ENCODE results near the gene A2ML1.
"Not testable (repeated sequence)": the region's sequence is repeated elsewhere in the genome, so short reads cannot be mapped to it uniquely, and the experiment has no call there.

Gene A2ML1

DNA sequence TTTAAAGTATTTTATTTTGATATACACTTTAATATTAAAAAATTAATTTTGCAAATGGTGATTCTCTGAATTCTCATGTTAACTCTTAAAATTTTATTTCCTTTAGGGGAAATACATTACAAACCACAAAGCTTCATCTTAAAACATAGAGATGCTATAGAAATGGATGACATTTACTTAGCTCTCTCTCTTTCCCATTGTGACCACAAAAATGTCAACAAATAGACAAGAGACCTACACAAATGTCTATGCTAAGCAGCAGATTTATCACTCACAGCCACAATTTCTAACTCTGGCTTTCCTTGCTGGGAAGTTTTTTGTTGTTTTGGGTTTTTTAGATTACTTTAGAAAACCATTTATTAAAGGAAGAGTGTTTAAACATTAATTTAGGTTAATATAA lies 72.0 kb downstream of the A2ML1 start:
- H3K4me1 ChIP-seq (ENCODE audit: control insufficient read depth in 1 of 2, insufficient read depth in 2 of 2, low read length in 2 of 2): no peaks in the 10 kb centered on the region
- no peak overlapping the region for H3K4me3 ChIP-seq (ENCODE audit: low read depth in 1 of 2, low read length in 2 of 2)
- H3K9me3 ChIP-seq (ENCODE audit: control insufficient read depth in 1 of 2, low read length in 2 of 2): no peaks in the 10 kb centered on the region

DNA sequence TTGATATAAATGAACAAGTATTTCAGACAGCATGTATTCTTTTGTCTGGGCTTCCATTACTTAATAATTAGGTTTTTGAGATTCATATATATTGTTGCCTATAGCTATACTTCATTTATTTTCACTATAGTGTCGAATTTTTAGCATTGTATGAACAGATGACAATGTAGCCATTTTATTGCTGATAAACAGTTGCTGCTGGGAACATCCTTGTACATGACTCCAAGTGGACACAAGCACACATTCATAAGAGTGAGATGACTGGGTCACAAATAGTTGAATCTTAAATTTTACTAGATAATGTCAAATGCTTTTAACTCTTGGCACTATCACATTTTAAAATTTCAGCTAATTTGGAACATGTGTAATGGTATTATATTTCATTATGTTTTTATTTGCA lies 72.6 kb downstream of the A2ML1 start:
- H3K4me1 ChIP-seq (ENCODE audit: control insufficient read depth in 1 of 2, insufficient read depth in 2 of 2, low read length in 2 of 2): no peaks in the 10 kb centered on the region
- H3K27ac ChIP-seq (ENCODE audit: low read length): no peak overlapping the region
- H3K9me3 ChIP-seq (ENCODE audit: control insufficient read depth in 1 of 2, low read length in 2 of 2): no peaks in the 10 kb centered on the region
- no peaks in the 10 kb centered on the region for H3K36me3 ChIP-seq (ENCODE audit: control insufficient read depth in 1 of 2, insufficient read depth in 2 of 2, low read length in 2 of 2)
- no peak overlapping the region for H3K4me3 ChIP-seq (ENCODE audit: low read depth in 1 of 2, low read length in 2 of 2)
- H3K27me3 ChIP-seq (ENCODE audit: low read depth, low read length): no peaks in the 10 kb centered on the region

More for the DNA sequence above, 72.0 kb downstream of the A2ML1 start:
- no peaks in the 10 kb centered on the region for H3K36me3 ChIP-seq (ENCODE audit: control insufficient read depth in 1 of 2, insufficient read depth in 2 of 2, low read length in 2 of 2)
- no peaks in the 10 kb centered on the region for H3K27me3 ChIP-seq (ENCODE audit: low read depth, low read length)
- H3K27ac ChIP-seq (ENCODE audit: low read length): no peak overlapping the region

DNA sequence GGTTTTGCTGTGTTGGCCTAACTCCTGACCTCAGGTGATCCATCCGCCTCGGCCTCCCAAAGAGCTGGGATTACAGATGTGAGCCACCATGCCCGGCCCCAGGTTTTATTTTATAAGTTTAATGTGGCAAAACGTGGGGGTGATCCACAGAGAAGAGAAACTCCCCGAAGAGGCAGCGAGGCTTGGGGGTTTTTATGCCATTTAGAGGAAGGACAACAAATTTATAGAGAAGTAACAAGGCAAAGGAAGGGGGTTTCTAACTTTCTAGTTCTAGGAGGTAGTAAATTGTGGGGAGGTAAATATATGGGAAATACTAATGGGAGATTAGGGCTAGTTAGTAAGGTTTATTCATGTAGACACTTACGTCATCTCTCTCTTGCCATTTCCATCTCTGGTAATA lies 74.7 kb downstream of the A2ML1 start:
- Histone ChIP-seq H3K9me3 (ENCODE audit: control insufficient read depth in 1 of 2, low read length in 2 of 2) (no peaks in the 10 kb centered on the region), H3K36me3 (ENCODE audit: control insufficient read depth in 1 of 2, insufficient read depth in 2 of 2, low read length in 2 of 2) (no peaks in the 10 kb centered on the region), H3K4me3 (ENCODE audit: low read depth in 1 of 2, low read length in 2 of 2) (no peak overlapping the region), H3K27me3 (ENCODE audit: low read depth, low read length) (no peaks in the 10 kb centered on the region), H3K27ac (ENCODE audit: low read length) (no peak overlapping the region), H3K4me1 (ENCODE audit: control insufficient read depth in 1 of 2, insufficient read depth in 2 of 2, low read length in 2 of 2) (no peaks in the 10 kb centered on the region)

DNA sequence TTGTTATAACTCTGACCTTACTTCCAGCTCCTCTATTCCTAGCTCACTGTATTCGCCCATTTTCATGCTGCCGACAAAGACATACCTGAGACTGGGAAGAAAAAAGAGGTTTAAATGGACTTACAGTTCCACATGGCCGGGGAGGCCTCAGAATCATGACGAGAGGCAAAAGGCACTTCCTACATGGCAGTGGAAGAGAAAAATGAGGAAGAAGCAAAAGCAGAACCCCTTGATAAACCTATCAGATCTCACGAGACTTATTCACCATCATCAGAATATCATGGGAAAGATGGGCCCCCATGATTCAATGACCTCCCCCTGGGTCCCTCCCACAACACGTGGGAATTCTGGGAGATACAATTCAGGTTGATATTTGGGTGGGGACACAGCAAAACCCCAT lies 77.4 kb downstream of the A2ML1 start:
- no peak overlapping the region for H3K27ac ChIP-seq (ENCODE audit: low read length)
- H3K9me3 ChIP-seq (ENCODE audit: control insufficient read depth in 1 of 2, low read length in 2 of 2): no peaks in the 10 kb centered on the region
- no peaks in the 10 kb centered on the region for H3K4me1 ChIP-seq (ENCODE audit: control insufficient read depth in 1 of 2, insufficient read depth in 2 of 2, low read length in 2 of 2)
- no peaks in the 10 kb centered on the region for H3K36me3 ChIP-seq (ENCODE audit: control insufficient read depth in 1 of 2, insufficient read depth in 2 of 2, low read length in 2 of 2)
- no peak overlapping the region for H3K4me3 ChIP-seq (ENCODE audit: low read depth in 1 of 2, low read length in 2 of 2)
- H3K27me3 ChIP-seq (ENCODE audit: low read depth, low read length): no peaks in the 10 kb centered on the region

DNA sequence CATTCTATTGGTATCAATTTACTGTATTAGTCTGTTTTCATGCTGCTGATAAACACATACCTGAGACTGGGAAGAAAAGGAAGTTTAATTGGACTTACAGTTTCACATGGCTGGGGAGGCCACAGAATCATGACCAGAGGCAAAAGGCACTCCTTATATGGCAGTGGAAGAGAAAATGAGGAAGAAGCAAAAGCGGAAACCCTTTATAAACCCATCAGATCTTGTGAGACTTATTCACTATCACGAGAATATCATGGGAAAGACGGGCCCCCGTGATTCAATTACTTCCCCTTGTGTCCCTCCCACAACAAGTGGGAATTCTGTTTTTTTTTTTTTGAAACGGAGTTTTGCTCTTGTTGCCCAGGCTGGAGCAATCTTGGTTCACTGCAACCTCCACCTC lies 80.3 kb downstream of the A2ML1 start:
- H3K4me3 ChIP-seq (ENCODE audit: low read depth in 1 of 2, low read length in 2 of 2); H3K27ac ChIP-seq (ENCODE audit: low read length); H3K9me3 ChIP-seq (ENCODE audit: control insufficient read depth in 1 of 2, low read length in 2 of 2); H3K27me3 ChIP-seq (ENCODE audit: low read depth, low read length); H3K36me3 ChIP-seq (ENCODE audit: control insufficient read depth in 1 of 2, insufficient read depth in 2 of 2, low read length in 2 of 2); H3K4me1 ChIP-seq (ENCODE audit: control insufficient read depth in 1 of 2, insufficient read depth in 2 of 2, low read length in 2 of 2): not testable (repeated sequence)

DNA sequence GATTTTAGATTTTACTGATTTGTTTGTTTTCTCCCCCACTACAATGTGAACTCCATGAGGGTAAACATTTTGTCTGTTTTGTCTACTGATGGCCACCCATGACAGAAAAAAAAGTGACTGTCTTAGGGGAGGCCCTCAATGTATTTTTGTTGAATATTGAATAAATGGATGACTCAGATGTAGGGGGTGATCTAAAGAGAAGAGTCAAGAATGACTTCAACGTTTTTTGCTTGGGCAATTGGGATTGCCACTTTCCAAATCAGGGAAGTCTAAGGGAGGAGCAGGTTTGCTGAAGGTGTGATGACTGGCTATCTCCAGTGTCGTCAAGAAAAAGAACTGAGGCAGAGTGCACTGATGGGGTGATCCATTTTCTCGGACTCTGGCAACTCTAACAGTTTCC lies 81.2 kb downstream of the A2ML1 start:
- Histone ChIP-seq H3K27me3 (ENCODE audit: low read depth, low read length) (no peaks in the 10 kb centered on the region), H3K36me3 (ENCODE audit: control insufficient read depth in 1 of 2, insufficient read depth in 2 of 2, low read length in 2 of 2) (no peaks in the 10 kb centered on the region), H3K27ac (ENCODE audit: low read length) (no peak overlapping the region), H3K4me1 (ENCODE audit: control insufficient read depth in 1 of 2, insufficient read depth in 2 of 2, low read length in 2 of 2) (no peaks in the 10 kb centered on the region), H3K9me3 (ENCODE audit: control insufficient read depth in 1 of 2, low read length in 2 of 2) (no peaks in the 10 kb centered on the region), H3K4me3 (ENCODE audit: low read depth in 1 of 2, low read length in 2 of 2) (no peak overlapping the region)

DNA sequence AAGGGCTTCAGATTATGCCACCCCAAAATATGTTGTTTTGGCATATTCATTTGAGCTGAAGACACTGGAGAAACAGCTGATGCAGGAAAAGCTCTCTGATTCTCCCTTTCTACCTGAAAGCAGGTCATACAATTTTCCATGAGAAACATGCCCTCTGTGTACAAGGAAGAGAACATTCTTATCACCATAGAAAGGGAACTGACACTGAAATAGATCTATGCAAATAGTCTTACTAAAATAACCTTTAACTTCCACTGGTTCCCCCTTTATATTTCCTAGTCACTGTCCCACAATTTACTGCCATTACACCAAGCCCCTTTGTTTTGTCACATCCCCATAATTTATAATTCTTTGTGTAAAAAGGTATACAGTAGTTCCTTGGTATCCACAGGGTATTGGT lies 82.2 kb downstream of the A2ML1 start:
- H3K4me1 ChIP-seq (ENCODE audit: control insufficient read depth in 1 of 2, insufficient read depth in 2 of 2, low read length in 2 of 2): no peaks in the 10 kb centered on the region
- no peaks in the 10 kb centered on the region for H3K27me3 ChIP-seq (ENCODE audit: low read depth, low read length)
- H3K36me3 ChIP-seq (ENCODE audit: control insufficient read depth in 1 of 2, insufficient read depth in 2 of 2, low read length in 2 of 2): no peaks in the 10 kb centered on the region
- no peaks in the 10 kb centered on the region for H3K9me3 ChIP-seq (ENCODE audit: control insufficient read depth in 1 of 2, low read length in 2 of 2)
- H3K27ac ChIP-seq (ENCODE audit: low read length): no peak overlapping the region
- no peak overlapping the region for H3K4me3 ChIP-seq (ENCODE audit: low read depth in 1 of 2, low read length in 2 of 2)

DNA sequence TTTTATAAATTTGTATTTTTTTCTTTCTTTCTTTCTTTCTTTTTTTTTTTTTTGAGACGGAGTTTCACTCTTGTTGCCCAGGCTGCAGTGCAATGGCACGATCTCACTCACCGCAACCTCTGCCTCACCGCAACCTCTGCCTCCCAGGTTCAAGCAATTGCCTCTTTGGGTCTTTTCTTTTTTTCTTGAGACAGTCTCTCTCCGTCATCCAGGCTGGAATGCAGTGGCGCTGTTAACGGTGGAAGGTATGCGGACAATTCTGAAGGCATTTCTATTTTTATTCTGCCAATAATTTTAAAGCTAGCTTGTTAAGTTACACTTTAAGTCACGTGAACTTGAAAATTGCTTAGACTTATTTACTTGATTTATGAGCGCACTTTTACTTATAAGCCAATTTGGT lies 83.1 kb downstream of the A2ML1 start:
- Histone ChIP-seq H3K4me1 (ENCODE audit: control insufficient read depth in 1 of 2, insufficient read depth in 2 of 2, low read length in 2 of 2) (no peaks in the 10 kb centered on the region), H3K9me3 (ENCODE audit: control insufficient read depth in 1 of 2, low read length in 2 of 2) (no peaks in the 10 kb centered on the region), H3K36me3 (ENCODE audit: control insufficient read depth in 1 of 2, insufficient read depth in 2 of 2, low read length in 2 of 2) (no peaks in the 10 kb centered on the region), H3K27ac (ENCODE audit: low read length) (no peak overlapping the region), H3K27me3 (ENCODE audit: low read depth, low read length) (no peaks in the 10 kb centered on the region), H3K4me3 (ENCODE audit: low read depth in 1 of 2, low read length in 2 of 2) (no peak overlapping the region)

DNA sequence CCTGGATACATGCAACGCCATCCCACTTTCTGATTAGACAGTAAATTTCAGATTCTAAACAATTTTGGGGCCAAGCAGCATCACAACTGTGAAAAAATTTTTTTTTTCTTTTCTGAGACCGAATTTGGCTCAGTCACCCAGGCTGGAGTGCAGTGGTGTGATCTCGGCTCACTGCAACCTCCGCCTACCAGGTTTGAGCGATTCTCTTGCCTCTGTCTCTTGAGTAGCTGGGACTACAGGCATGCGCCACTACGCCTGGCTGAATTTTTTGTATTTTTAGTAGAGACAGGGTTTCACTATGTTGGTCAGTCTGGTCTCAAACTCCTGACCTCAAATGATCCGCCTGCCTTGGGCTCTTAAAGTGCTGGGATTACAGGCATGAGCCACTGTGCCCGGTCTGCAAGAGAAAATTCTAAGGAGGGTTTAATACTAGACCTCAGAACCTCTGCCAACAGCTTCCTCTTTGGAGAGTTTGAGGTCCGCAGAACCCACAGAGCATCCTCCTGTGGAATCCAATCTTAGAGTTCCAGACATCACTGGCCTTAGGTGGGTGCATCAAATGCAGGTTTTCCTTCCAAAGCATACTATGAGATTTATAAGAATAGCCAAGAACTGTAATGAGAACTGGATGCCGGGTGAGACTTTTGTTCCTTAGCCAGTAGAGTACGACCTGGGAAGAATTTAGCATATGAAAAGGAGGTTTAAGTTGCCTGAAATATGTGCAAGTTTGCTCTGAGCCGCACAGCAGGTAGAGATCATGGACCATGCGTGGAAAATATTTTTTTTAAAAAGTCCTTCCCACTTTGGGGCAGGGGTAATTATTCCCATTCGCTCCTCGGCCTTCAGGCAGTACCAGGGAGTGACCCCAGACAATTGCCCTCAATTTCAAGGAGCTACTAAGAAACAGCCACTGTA lies 84.1 kb downstream of the A2ML1 start:
- no peaks in the 10 kb centered on the region for H3K36me3 ChIP-seq (ENCODE audit: control insufficient read depth in 1 of 2, insufficient read depth in 2 of 2, low read length in 2 of 2)
- H3K27me3 ChIP-seq (ENCODE audit: low read depth, low read length): no peaks in the 10 kb centered on the region
- no peaks in the 10 kb centered on the region for H3K4me1 ChIP-seq (ENCODE audit: control insufficient read depth in 1 of 2, insufficient read depth in 2 of 2, low read length in 2 of 2)
- no peaks in the 10 kb centered on the region for H3K9me3 ChIP-seq (ENCODE audit: control insufficient read depth in 1 of 2, low read length in 2 of 2)
- no peak overlapping the region for H3K27ac ChIP-seq (ENCODE audit: low read length)
- no peak overlapping the region for H3K4me3 ChIP-seq (ENCODE audit: low read depth in 1 of 2, low read length in 2 of 2)

DNA sequence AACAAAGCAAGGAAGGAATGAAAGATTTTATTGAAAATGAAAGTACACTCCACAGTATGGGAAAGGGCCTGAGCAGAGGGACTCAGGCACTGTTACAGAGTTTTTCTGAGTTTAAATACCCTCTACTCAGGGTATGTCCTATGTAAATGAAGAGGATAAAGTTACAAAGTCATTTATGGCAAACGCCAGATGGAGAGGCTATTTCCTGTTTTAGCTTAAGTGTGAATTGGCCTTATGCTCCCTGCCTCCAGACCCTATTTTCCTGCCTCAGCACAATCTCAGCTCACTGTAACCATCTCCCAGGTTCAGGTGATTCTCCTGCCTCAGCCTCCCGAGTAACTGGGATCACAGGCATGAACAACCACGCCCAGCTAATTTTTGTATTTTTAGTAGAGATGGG lies 85.1 kb downstream of the A2ML1 start:
- H3K4me1 ChIP-seq (ENCODE audit: control insufficient read depth in 1 of 2, insufficient read depth in 2 of 2, low read length in 2 of 2): no peaks in the 10 kb centered on the region
- no peak overlapping the region for H3K4me3 ChIP-seq (ENCODE audit: low read depth in 1 of 2, low read length in 2 of 2)
- no peaks in the 10 kb centered on the region for H3K36me3 ChIP-seq (ENCODE audit: control insufficient read depth in 1 of 2, insufficient read depth in 2 of 2, low read length in 2 of 2)
- no peak overlapping the region for H3K27ac ChIP-seq (ENCODE audit: low read length)
- no peaks in the 10 kb centered on the region for H3K27me3 ChIP-seq (ENCODE audit: low read depth, low read length)
- no peaks in the 10 kb centered on the region for H3K9me3 ChIP-seq (ENCODE audit: control insufficient read depth in 1 of 2, low read length in 2 of 2)

DNA sequence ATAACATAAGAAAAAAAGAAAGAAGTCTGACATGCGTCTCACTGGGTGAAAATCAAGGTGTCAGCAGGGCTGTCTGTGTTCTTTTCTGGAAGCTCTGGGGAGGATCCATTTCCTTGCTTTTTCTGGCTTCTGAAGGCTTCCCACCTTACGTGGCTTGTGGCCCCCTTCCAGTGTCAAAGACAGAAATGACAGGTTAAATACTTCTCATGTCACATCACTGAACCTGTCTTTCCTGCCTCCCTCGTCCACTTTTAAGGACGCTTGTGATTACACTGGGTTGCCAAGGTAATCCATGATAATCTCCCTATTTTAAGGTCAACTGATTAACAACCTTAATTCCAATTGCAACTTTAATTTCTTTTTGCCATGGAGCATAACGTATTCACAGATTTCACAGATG lies 87.3 kb downstream of the A2ML1 start:
- Histone ChIP-seq H3K36me3 (ENCODE audit: control insufficient read depth in 1 of 2, insufficient read depth in 2 of 2, low read length in 2 of 2) (no peaks in the 10 kb centered on the region), H3K9me3 (ENCODE audit: control insufficient read depth in 1 of 2, low read length in 2 of 2) (no peaks in the 10 kb centered on the region), H3K4me3 (ENCODE audit: low read depth in 1 of 2, low read length in 2 of 2) (no peak overlapping the region), H3K27me3 (ENCODE audit: low read depth, low read length) (no peaks in the 10 kb centered on the region), H3K27ac (ENCODE audit: low read length) (no peak overlapping the region), H3K4me1 (ENCODE audit: control insufficient read depth in 1 of 2, insufficient read depth in 2 of 2, low read length in 2 of 2) (no peaks in the 10 kb centered on the region)

Measured in muscle layer of duodenum (tissue), 2 donors.